Cardiac muscle cell (in vitro differentiated cells and primary cell): ENCODE results near the gene IL1RL2. TPM values are rescaled to one million over a fixed set of nuclear protein-coding genes. Genes with fewer than 3 reads are reported as not detected.

ENCODE experiments used
- DNase-seq, 2 donors: peaks; one replicate each; pipeline versions ENCODE4 v3.0.0 to v3.0.0-alpha.2; 2010 to 2017; ENCODE audit warnings: low read depth in 1 of 2, low spot score in 1 of 2
- H3K27ac ChIP-seq: fragments of 200-600 bp; sonication (generic); 2 replicates; pipeline ENCODE4 v1.5.1; 2016
- H3K27me3 ChIP-seq: fragments of 200-600 bp; sonication (generic); 2 replicates; pipeline ENCODE4 v1.6.0; 2016; ENCODE audit warnings: control low read depth
- H3K36me3 ChIP-seq: fragments of 200-600 bp; sonication (generic); 2 replicates; pipeline ENCODE4 v1.5.1; 2016; ENCODE audit warnings: control low read depth
- H3K4me1 ChIP-seq: fragments of 200-600 bp; sonication (generic); 2 replicates; pipeline ENCODE4 v1.8.1; 2017; ENCODE audit warnings: low read depth, mild to moderate bottlenecking, mixed run types
- H3K4me3 ChIP-seq: fragments of 200-600 bp; sonication (generic); 2 replicates; pipeline ENCODE4 v1.5.1; 2016; ENCODE audit warnings: mild to moderate bottlenecking
- H3K9me3 ChIP-seq: fragments of 200-600 bp; sonication (generic); 2 replicates; pipeline ENCODE4 v1.5.1; 2017; ENCODE audit warnings: low read depth, mild to moderate bottlenecking, control low read depth
- CTCF ChIP-seq: IDR thresholded peaks from 2 replicates; pipeline ENCODE4 v1.5.1; 2012; ENCODE audit warnings: low read depth, mild to moderate bottlenecking, low read length
- polyA plus RNA-seq: library from polyadenylated mRNA; unstranded; fragments of >200 nt; fragmentation: Nextera tagmentation; extraction: Ambion mirVana; gene quantifications from 2 replicates; pipeline ENCODE4 v1.2.1, GENCODE V29; 2016
- total RNA-seq: library from RNA; depleted of rRNA; stranded (reverse); fragments of >200 nt; gene quantifications from 2 replicates; pipeline ENCODE4 v1.2.3, GENCODE V29; 2016

The IL1RL2 gene
- total and polyA plus RNA-seq, 2 experiments from 2014 or later = not detected

GRCh38 chr2:102181919-102182635 is 4.7 kb upstream of the IL1RL2 start:
- H3K4me1 ChIP-seq = no peaks in the 10 kb centered on the region
- H3K27ac ChIP-seq = no peak overlapping the region
- H3K9me3 ChIP-seq = no peaks in the 10 kb centered on the region
- DNase-seq = peak in 1 of 2 donors; percentile 83
- no peak overlapping the region for H3K4me3 ChIP-seq
- no peaks in the 10 kb centered on the region for H3K36me3 ChIP-seq
- no peak for TF ChIP-seq CTCF
- H3K27me3 ChIP-seq = peaks cover 13% of the 10 kb centered on the region

DNA sequence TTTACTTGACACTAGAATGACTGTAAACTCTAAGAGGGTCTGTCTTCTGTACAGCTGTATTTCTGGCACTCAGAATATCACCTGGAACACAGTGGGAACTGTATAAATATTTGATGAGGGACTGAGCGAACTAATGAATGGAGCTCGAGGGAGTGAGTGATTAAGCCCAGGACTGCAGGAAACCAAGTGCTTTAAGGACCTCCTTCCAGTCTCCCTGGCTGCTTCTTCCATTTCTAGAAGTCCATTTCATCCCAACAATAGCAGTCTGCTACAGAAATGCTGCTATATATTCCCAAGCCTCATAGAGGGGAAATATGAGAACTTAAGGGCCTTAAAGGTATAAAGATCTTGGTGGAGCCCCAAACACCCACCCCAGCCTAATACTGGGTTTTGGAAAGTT is 2.8 kb upstream of the IL1RL2 start:
- Histone ChIP-seq H3K36me3 (no peaks in the 10 kb centered on the region), H3K9me3 (no peaks in the 10 kb centered on the region), H3K27me3 (peaks cover 24% of the 10 kb centered on the region), H3K4me3 (no peak overlapping the region), H3K4me1 (no peaks in the 10 kb centered on the region), H3K27ac (no peak overlapping the region)
- DNase-seq = peak in 1 of 2 donors; percentile 58
- TF ChIP-seq CTCF = no peak

- Histone ChIP-seq H3K4me1 (no peaks in the 10 kb centered on the region), H3K36me3 (no peaks in the 10 kb centered on the region), H3K27me3 (peaks cover 24% of the 10 kb centered on the region), H3K27ac (no peak overlapping the region), H3K4me3 (no peak overlapping the region), H3K9me3 (no peaks in the 10 kb centered on the region)
- TF ChIP-seq CTCF = no peak
- peak in 1 of 2 donors; percentile 51 for DNase-seq
Observed at GRCh38 chr2:102184568-102184967, 2.3 kb upstream of the IL1RL2 start.

DNA sequence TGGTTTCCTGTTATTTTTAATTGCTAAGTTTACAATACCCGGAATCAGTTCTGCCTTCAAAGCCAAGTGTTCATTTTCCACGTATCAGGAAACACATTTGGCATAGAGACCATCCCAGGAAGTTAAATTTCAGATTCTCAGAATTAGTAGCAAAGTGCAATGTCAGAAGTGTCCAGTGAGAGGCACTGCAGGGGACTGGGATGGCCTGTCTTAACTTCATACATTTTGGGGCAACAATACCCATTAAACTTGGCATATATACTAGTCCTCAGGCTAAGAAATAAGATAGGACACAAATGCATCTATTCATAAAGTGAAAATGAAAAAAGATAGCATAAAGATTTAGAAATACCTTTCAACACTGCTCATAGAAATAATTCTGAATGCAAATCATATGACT is 1.5 kb upstream of the IL1RL2 start:
- no peaks in the 10 kb centered on the region for H3K36me3 ChIP-seq
- H3K4me3 ChIP-seq = no peak overlapping the region
- no peaks in the 10 kb centered on the region for H3K4me1 ChIP-seq
- TF ChIP-seq CTCF = peak; percentile 78
- no peak overlapping the region for H3K27ac ChIP-seq
- H3K27me3 ChIP-seq = peaks cover 24% of the 10 kb centered on the region
- H3K9me3 ChIP-seq = no peaks in the 10 kb centered on the region
- DNase-seq = peak in 1 of 2 donors; percentile 81

- Histone ChIP-seq H3K36me3 (no peaks in the 10 kb centered on the region), H3K9me3 (no peaks in the 10 kb centered on the region), H3K4me3 (peak overlapping the region; percentile 13), H3K4me1 (no peaks in the 10 kb centered on the region), H3K27ac (no peak overlapping the region), H3K27me3 (peaks cover 24% of the 10 kb centered on the region)
- TF ChIP-seq CTCF = peak; percentile 49
- DNase-seq = peak in 1 of 2 donors; percentile 72
Observed at GRCh38 chr2:102187496-102188150, 800 bp downstream of the IL1RL2 start.
